ENCODE measurements around the gene GRK4. TPM values are rescaled to one million over a fixed set of nuclear protein-coding genes. Genes with fewer than 3 reads are reported as not detected.

Gene GRK4
- total and polyA plus RNA-seq, 10 of the 15 experiments (the other 5 are each of a cell fraction or from before 2014, with no cell fraction given): 1.1 to 4.0 (median 2.5) TPM

- TF ChIP-seq MAX (IDR thresholded peaks at IDR 0.05; ENCODE audit: low read depth, low read length) (no peak), ZBTB4 (CRISPR knock-in tag; IDR thresholded peaks at IDR 0.05) (0 out of 2 replicates have a peak, but pooled peaks have one; percentile 2), CUX1 (IDR thresholded peaks at IDR 0.05; ENCODE audit: insufficient replicate concordance, low read depth, low read length) (no peak), STAT1 (conservative IDR thresholded peaks at IDR 0.05) (no peak), SMC3 (IDR thresholded peaks at IDR 0.05; ENCODE audit: borderline replicate concordance, low read length) (peak; percentile 68), NR2C1 (IDR thresholded peaks at IDR 0.05) (no peak), CBFB (IDR thresholded peaks at IDR 0.05; ENCODE audit: low read depth) (peak; percentile 83), ZNF217 (IDR thresholded peaks at IDR 0.05) (no peak; the same call in 1 of the 2 replicates), USF1 (IDR thresholded peaks at IDR 0.05; ENCODE audit: borderline replicate concordance, extremely low read length, insufficient read depth, low read depth, low read length) (peak; percentile 81), CEBPZ (IDR thresholded peaks at IDR 0.05; ENCODE audit: low read depth, low read length) (no peak), E2F4 (IDR thresholded peaks at IDR 0.05; ENCODE audit: low read depth, low read length) (no peak)
These were observed 84.3 kb downstream of the GRK4 start (continued) for GRCh38 chr4:3047464-3048286.
